Thyroid gland (tissue), 4 donors: ENCODE measurements around the gene DOCK2.

ENCODE experiments used
- CTCF ChIP-seq, 6 experiments: fragments of 200-600 bp in 3 of 6; fragments of 450-650 bp in 3 of 6; sonication (generic) in 3 of 6; IDR thresholded peaks; one replicate each; pipeline ENCODE4 v1.5.1; 2016 to 2019; ENCODE audit warnings: antibody characterized with exemption in 6 of 6, mild to moderate bottlenecking in 2 of 6, inconsistent platforms in 1 of 6, moderate library complexity in 1 of 6
- POLR2A ChIP-seq, 2 donors: fragments of 450-650 bp; IDR thresholded peaks; one replicate each; pipeline ENCODE4 v1.6.1; 2017; ENCODE audit warnings: antibody characterized with exemption in 2 of 2, mild to moderate bottlenecking in 2 of 2, moderate library complexity in 1 of 2

DNA sequence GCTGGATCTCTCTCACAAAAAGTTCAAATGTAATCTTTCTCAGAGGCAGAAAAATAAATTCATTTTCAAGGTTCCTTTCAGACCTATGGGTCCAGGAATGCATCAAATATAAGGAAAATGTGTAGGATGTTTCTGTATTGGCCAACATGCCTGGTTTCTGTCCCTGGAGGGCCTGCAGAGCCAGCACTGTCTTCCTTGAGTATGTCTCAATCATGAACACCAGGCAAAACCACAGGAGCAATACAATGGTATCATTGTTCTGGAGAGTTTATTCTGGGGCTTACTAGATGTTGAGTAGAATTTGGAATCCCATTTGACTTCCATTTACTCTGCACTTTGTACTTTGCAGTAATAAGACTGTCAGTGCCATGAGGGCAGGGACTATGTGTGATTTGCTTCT, 319.7 kb downstream of the DOCK2 start:
- TF ChIP-seq POLR2A (IDR thresholded peaks at IDR 0.05) (no peak), CTCF (IDR thresholded peaks at IDR 0.05) (no peak)
